ENCODE results near the gene C22orf39. TPM values are rescaled to one million over a fixed set of nuclear protein-coding genes. Genes with fewer than 3 reads are reported as not detected.

Gene C22orf39, protein sequence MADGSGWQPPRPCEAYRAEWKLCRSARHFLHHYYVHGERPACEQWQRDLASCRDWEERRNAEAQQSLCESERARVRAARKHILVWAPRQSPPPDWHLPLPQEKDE
- total RNA-seq (10 to 100 TPM; 25.7 to 38.3 (median 33.5) TPM), polyA plus RNA-seq (10 to 100 TPM; 33.0 to 58.9 TPM)
- long read RNA-seq, donor 1, transcript C22orf39-203 (3 exons, 1,005 nt): minor isoform, 12 of 166 reads
- long read RNA-seq, donor 1, transcript C22orf39-202 (3 exons, 3,350 nt): major isoform, 90 of 166 reads
- long read RNA-seq, donor 1, partial matches to known transcripts: 33 of 166 reads
- long read RNA-seq, donor 1, other reads (novel, unspliced or antisense): 31 of 166 reads
- long read RNA-seq, donor 2, transcript C22orf39-203 (3 exons, 1,005 nt): major isoform, 26 of 41 reads
- long read RNA-seq, donor 2, transcript C22orf39-202 (3 exons, 3,350 nt): minor isoform, 15 of 41 reads
- long read RNA-seq, donor 2, partial matches to known transcripts: 0 of 41 reads
- long read RNA-seq, donor 2, other reads (novel, unspliced or antisense): 0 of 41 reads
- long read RNA-seq, donor 3, transcript C22orf39-203 (3 exons, 1,005 nt): minor isoform, 20 of 86 reads
- long read RNA-seq, donor 3, transcript C22orf39-202 (3 exons, 3,350 nt): major isoform, 42 of 86 reads
- long read RNA-seq, donor 3, partial matches to known transcripts: 17 of 86 reads
- long read RNA-seq, donor 3, other reads (novel, unspliced or antisense): 7 of 86 reads

- no peaks in the 10 kb centered on the region for H3K9me3 ChIP-seq
- no peak for TF ChIP-seq EP300 (IDR thresholded peaks at IDR 0.05)
- TF ChIP-seq POLR2A (IDR thresholded peaks at IDR 0.05): peak; percentile 87
- H3K36me3 ChIP-seq: no peaks in the 10 kb centered on the region
- intact Hi-C loops (cut with DNase I): no loop called here
- peaks cover 6% of the 10 kb centered on the region for H3K4me1 ChIP-seq (ENCODE audit: insufficient read depth)
- WGBS, 3 donors: 0 to 1% (median 0%) methylated on average over 82 to 92 of the region's 92 CpGs
- H3K27ac ChIP-seq: peak within 1 kb of the TSS; percentile 79 to 82
- peak; percentile 85 to 92 (median 90) for DNase-seq
- H3K4me3 ChIP-seq: peak within 1 kb of the TSS; percentile 96
- H3K27me3 ChIP-seq: no peaks in the 10 kb centered on the region
Observed at GRCh38 chr22:19447330-19448075, at the start of gene C22orf39. C22orf39 (minus strand) TSS chr22:19447711; CDS start chr22:19447688, 23 bp downstream.

GRCh38 chr22:19497245-19497644, 49.7 kb upstream of the C22orf39 start:
- Histone ChIP-seq H3K4me3 (no peak overlapping the region), H3K27ac (no peak overlapping the region), H3K36me3 (no peaks in the 10 kb centered on the region), H3K27me3 (no peaks in the 10 kb centered on the region), H3K4me1 (ENCODE audit: insufficient read depth) (no peaks in the 10 kb centered on the region), H3K9me3 (no peaks in the 10 kb centered on the region)
- intact Hi-C loops (cut with DNase I): no loop called here
- TF ChIP-seq EP300 (IDR thresholded peaks at IDR 0.05) (no peak), POLR2A (IDR thresholded peaks at IDR 0.05) (no peak)
- TF ChIP-seq, protein P1, sequence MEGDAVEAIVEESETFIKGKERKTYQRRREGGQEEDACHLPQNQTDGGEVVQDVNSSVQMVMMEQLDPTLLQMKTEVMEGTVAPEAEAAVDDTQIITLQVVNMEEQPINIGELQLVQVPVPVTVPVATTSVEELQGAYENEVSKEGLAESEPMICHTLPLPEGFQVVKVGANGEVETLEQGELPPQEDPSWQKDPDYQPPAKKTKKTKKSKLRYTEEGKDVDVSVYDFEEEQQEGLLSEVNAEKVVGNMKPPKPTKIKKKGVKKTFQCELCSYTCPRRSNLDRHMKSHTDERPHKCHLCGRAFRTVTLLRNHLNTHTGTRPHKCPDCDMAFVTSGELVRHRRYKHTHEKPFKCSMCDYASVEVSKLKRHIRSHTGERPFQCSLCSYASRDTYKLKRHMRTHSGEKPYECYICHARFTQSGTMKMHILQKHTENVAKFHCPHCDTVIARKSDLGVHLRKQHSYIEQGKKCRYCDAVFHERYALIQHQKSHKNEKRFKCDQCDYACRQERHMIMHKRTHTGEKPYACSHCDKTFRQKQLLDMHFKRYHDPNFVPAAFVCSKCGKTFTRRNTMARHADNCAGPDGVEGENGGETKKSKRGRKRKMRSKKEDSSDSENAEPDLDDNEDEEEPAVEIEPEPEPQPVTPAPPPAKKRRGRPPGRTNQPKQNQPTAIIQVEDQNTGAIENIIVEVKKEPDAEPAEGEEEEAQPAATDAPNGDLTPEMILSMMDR (IDR thresholded peaks at IDR 0.05): no peak
- no peak for DNase-seq
- WGBS, 3 donors: 33 to 57% (median 42%) methylated on average over 3 of the region's 3 CpGs

DNA sequence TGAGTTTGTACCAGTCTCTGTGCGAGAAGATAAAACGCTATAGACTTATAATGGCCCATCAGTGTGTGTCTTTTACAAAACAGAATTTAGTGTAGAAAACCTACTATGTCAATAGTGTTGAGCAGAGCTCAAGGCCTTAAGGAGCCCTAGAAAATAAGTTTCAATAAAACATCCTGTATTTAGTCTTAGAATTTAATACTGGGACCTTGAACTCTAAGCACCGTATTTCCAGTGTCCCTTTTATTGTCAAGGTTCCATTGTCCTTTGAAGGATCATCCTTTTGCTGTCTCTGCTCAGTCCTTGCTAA, 48.8 kb upstream of the C22orf39 start:
- intact Hi-C loops (cut with DNase I): no loop called here
- Histone ChIP-seq H3K9me3 (no peaks in the 10 kb centered on the region), H3K27ac (no peak overlapping the region), H3K27me3 (no peaks in the 10 kb centered on the region), H3K4me3 (no peak overlapping the region), H3K36me3 (no peaks in the 10 kb centered on the region), H3K4me1 (ENCODE audit: insufficient read depth) (no peaks in the 10 kb centered on the region)
- TF ChIP-seq POLR2A (IDR thresholded peaks at IDR 0.05): no peak
- no peak for TF ChIP-seq EP300 (IDR thresholded peaks at IDR 0.05)
- TF ChIP-seq, protein P1 (IDR thresholded peaks at IDR 0.05): no peak
- 88 to 95% (median 90%) methylated on average over 3 of the region's 3 CpGs for WGBS, 3 donors
- no peak for DNase-seq

GRCh38 chr22:19495562-19496323, 48.2 kb upstream of the C22orf39 start:
- Histone ChIP-seq H3K36me3 (no peaks in the 10 kb centered on the region), H3K4me1 (ENCODE audit: insufficient read depth) (no peaks in the 10 kb centered on the region), H3K27me3 (no peaks in the 10 kb centered on the region), H3K4me3 (no peak overlapping the region), H3K9me3 (no peaks in the 10 kb centered on the region), H3K27ac (no peak overlapping the region)
- no peak for TF ChIP-seq EP300 (IDR thresholded peaks at IDR 0.05)
- TF ChIP-seq, protein P1 (IDR thresholded peaks at IDR 0.05): no peak
- TF ChIP-seq POLR2A (IDR thresholded peaks at IDR 0.05): no peak
- intact Hi-C loops (cut with DNase I): no loop called here
- WGBS, 3 donors: 66 to 72% (median 69%) methylated on average over 5 of the region's 5 CpGs
- DNase-seq: no peak

Data from ovary (tissue), 10 donors.